ENCODE measurements around the gene PTPRE.

Gene PTPRE

GRCh38 chr10:128025951-128026350, 119.0 kb downstream of the PTPRE start:
- H3K4me1 ChIP-seq (ENCODE audit: control insufficient read depth, insufficient read depth, low read length): no peaks in the 10 kb centered on the region
- H3K27me3 ChIP-seq (ENCODE audit: control insufficient read depth, insufficient read depth, low read length): no peaks in the 10 kb centered on the region
- no peak overlapping the region for H3K27ac ChIP-seq (ENCODE audit: low read depth, low read length)
- H3K9ac ChIP-seq (ENCODE audit: low read length): no peak overlapping the region
- no peaks in the 10 kb centered on the region for H3K36me3 ChIP-seq (ENCODE audit: control insufficient read depth, insufficient read depth, low read length)
- no peak overlapping the region for H3K4me3 ChIP-seq (ENCODE audit: low read length)

- no peak overlapping the region for H3K9ac ChIP-seq (ENCODE audit: low read length)
- H3K27ac ChIP-seq (ENCODE audit: low read depth, low read length): no peak overlapping the region
- no peaks in the 10 kb centered on the region for H3K27me3 ChIP-seq (ENCODE audit: control insufficient read depth, insufficient read depth, low read length)
- H3K4me3 ChIP-seq (ENCODE audit: low read length): no peak overlapping the region
- no peaks in the 10 kb centered on the region for H3K4me1 ChIP-seq (ENCODE audit: control insufficient read depth, insufficient read depth, low read length)
- no peaks in the 10 kb centered on the region for H3K36me3 ChIP-seq (ENCODE audit: control insufficient read depth, insufficient read depth, low read length)
Measured at GRCh38 chr10:128026615-128027300, 119.9 kb downstream of the PTPRE start.

- Histone ChIP-seq H3K27me3 (ENCODE audit: control insufficient read depth, insufficient read depth, low read length) (no peaks in the 10 kb centered on the region), H3K36me3 (ENCODE audit: control insufficient read depth, insufficient read depth, low read length) (no peaks in the 10 kb centered on the region), H3K27ac (ENCODE audit: low read depth, low read length) (no peak overlapping the region), H3K9ac (ENCODE audit: low read length) (no peak overlapping the region), H3K4me3 (ENCODE audit: low read length) (no peak overlapping the region), H3K4me1 (ENCODE audit: control insufficient read depth, insufficient read depth, low read length) (no peaks in the 10 kb centered on the region)
Measured at GRCh38 chr10:128027306-128027705, 120.4 kb downstream of the PTPRE start.

GRCh38 chr10:128027822-128028507, 121.1 kb downstream of the PTPRE start:
- Histone ChIP-seq H3K27ac (ENCODE audit: low read depth, low read length) (no peak overlapping the region), H3K4me1 (ENCODE audit: control insufficient read depth, insufficient read depth, low read length) (no peaks in the 10 kb centered on the region), H3K4me3 (ENCODE audit: low read length) (no peak overlapping the region), H3K9ac (ENCODE audit: low read length) (no peak overlapping the region), H3K27me3 (ENCODE audit: control insufficient read depth, insufficient read depth, low read length) (no peaks in the 10 kb centered on the region), H3K36me3 (ENCODE audit: control insufficient read depth, insufficient read depth, low read length) (no peaks in the 10 kb centered on the region)

- Histone ChIP-seq H3K4me3 (ENCODE audit: low read length) (no peak overlapping the region), H3K27me3 (ENCODE audit: control insufficient read depth, insufficient read depth, low read length) (no peaks in the 10 kb centered on the region), H3K4me1 (ENCODE audit: control insufficient read depth, insufficient read depth, low read length) (no peaks in the 10 kb centered on the region), H3K9ac (ENCODE audit: low read length) (no peak overlapping the region), H3K36me3 (ENCODE audit: control insufficient read depth, insufficient read depth, low read length) (no peaks in the 10 kb centered on the region), H3K27ac (ENCODE audit: low read depth, low read length) (no peak overlapping the region)
Measured at GRCh38 chr10:128028508-128029289, 121.8 kb downstream of the PTPRE start.

- Histone ChIP-seq H3K36me3 (ENCODE audit: control insufficient read depth, insufficient read depth, low read length) (no peaks in the 10 kb centered on the region), H3K4me1 (ENCODE audit: control insufficient read depth, insufficient read depth, low read length) (no peaks in the 10 kb centered on the region)
Measured at GRCh38 chr10:128029290-128029651, 122.4 kb downstream of the PTPRE start.

GRCh38 chr10:128029731-128030369, 122.9 kb downstream of the PTPRE start:
- no peaks in the 10 kb centered on the region for H3K4me1 ChIP-seq (ENCODE audit: control insufficient read depth, insufficient read depth, low read length)
- no peaks in the 10 kb centered on the region for H3K27me3 ChIP-seq (ENCODE audit: control insufficient read depth, insufficient read depth, low read length)
- H3K9ac ChIP-seq (ENCODE audit: low read length): no peak overlapping the region
- H3K4me3 ChIP-seq (ENCODE audit: low read length): no peak overlapping the region
- H3K27ac ChIP-seq (ENCODE audit: low read depth, low read length): no peak overlapping the region
- H3K36me3 ChIP-seq (ENCODE audit: control insufficient read depth, insufficient read depth, low read length): no peaks in the 10 kb centered on the region

More at GRCh38 chr10:128029290-128029651, 122.4 kb downstream of the PTPRE start:
- H3K4me3 ChIP-seq (ENCODE audit: low read length): no peak overlapping the region
- H3K27me3 ChIP-seq (ENCODE audit: control insufficient read depth, insufficient read depth, low read length): no peaks in the 10 kb centered on the region
- no peak overlapping the region for H3K9ac ChIP-seq (ENCODE audit: low read length)
- no peak overlapping the region for H3K27ac ChIP-seq (ENCODE audit: low read depth, low read length)

GRCh38 chr10:128030498-128031072, 123.7 kb downstream of the PTPRE start:
- Histone ChIP-seq H3K9ac (ENCODE audit: low read length) (no peak overlapping the region), H3K4me1 (ENCODE audit: control insufficient read depth, insufficient read depth, low read length) (no peaks in the 10 kb centered on the region), H3K27me3 (ENCODE audit: control insufficient read depth, insufficient read depth, low read length) (no peaks in the 10 kb centered on the region), H3K27ac (ENCODE audit: low read depth, low read length) (no peak overlapping the region), H3K36me3 (ENCODE audit: control insufficient read depth, insufficient read depth, low read length) (no peaks in the 10 kb centered on the region), H3K4me3 (ENCODE audit: low read length) (no peak overlapping the region)

- H3K4me1 ChIP-seq (ENCODE audit: control insufficient read depth, insufficient read depth, low read length): no peaks in the 10 kb centered on the region
- H3K27me3 ChIP-seq (ENCODE audit: control insufficient read depth, insufficient read depth, low read length): no peaks in the 10 kb centered on the region
- no peak overlapping the region for H3K9ac ChIP-seq (ENCODE audit: low read length)
- H3K36me3 ChIP-seq (ENCODE audit: control insufficient read depth, insufficient read depth, low read length): no peaks in the 10 kb centered on the region
- H3K27ac ChIP-seq (ENCODE audit: low read depth, low read length): no peak overlapping the region
- H3K4me3 ChIP-seq (ENCODE audit: low read length): no peak overlapping the region
Measured at GRCh38 chr10:128031216-128031615, 124.3 kb downstream of the PTPRE start.

- no peak overlapping the region for H3K27ac ChIP-seq (ENCODE audit: low read depth, low read length)
- no peaks in the 10 kb centered on the region for H3K36me3 ChIP-seq (ENCODE audit: control insufficient read depth, insufficient read depth, low read length)
- no peak overlapping the region for H3K4me3 ChIP-seq (ENCODE audit: low read length)
- no peaks in the 10 kb centered on the region for H3K4me1 ChIP-seq (ENCODE audit: control insufficient read depth, insufficient read depth, low read length)
- H3K27me3 ChIP-seq (ENCODE audit: control insufficient read depth, insufficient read depth, low read length): no peaks in the 10 kb centered on the region
- no peak overlapping the region for H3K9ac ChIP-seq (ENCODE audit: low read length)
Measured at GRCh38 chr10:128032466-128032865, 125.6 kb downstream of the PTPRE start.

GRCh38 chr10:128035557-128035973, 128.7 kb downstream of the PTPRE start:
- no peaks in the 10 kb centered on the region for H3K36me3 ChIP-seq (ENCODE audit: control insufficient read depth, insufficient read depth, low read length)
- no peak overlapping the region for H3K4me3 ChIP-seq (ENCODE audit: low read length)
- H3K4me1 ChIP-seq (ENCODE audit: control insufficient read depth, insufficient read depth, low read length): no peaks in the 10 kb centered on the region
- no peak overlapping the region for H3K9ac ChIP-seq (ENCODE audit: low read length)
- H3K27me3 ChIP-seq (ENCODE audit: control insufficient read depth, insufficient read depth, low read length): no peaks in the 10 kb centered on the region
- no peak overlapping the region for H3K27ac ChIP-seq (ENCODE audit: low read depth, low read length)

GRCh38 chr10:128036011-128036615, 129.2 kb downstream of the PTPRE start:
- Histone ChIP-seq H3K36me3 (ENCODE audit: control insufficient read depth, insufficient read depth, low read length) (no peaks in the 10 kb centered on the region), H3K4me3 (ENCODE audit: low read length) (no peak overlapping the region), H3K4me1 (ENCODE audit: control insufficient read depth, insufficient read depth, low read length) (no peaks in the 10 kb centered on the region), H3K27ac (ENCODE audit: low read depth, low read length) (no peak overlapping the region), H3K9ac (ENCODE audit: low read length) (no peak overlapping the region), H3K27me3 (ENCODE audit: control insufficient read depth, insufficient read depth, low read length) (no peaks in the 10 kb centered on the region)
